ENCODE measurements around the gene OVOL1.

- TF ChIP-seq TAF1 (conservative IDR thresholded peaks at IDR 0.05) (no peak), CTCF (IDR thresholded peaks at IDR 0.05; ENCODE audit: low read depth, low read length, missing input control) (no peak), GABPA (IDR thresholded peaks at IDR 0.05 in 1 of 2, conservative IDR thresholded peaks at IDR 0.05 in 1 of 2) (no peak), MAX (IDR thresholded peaks at IDR 0.05) (no peak), RAD21 (IDR thresholded peaks at IDR 0.05) (no peak), ATF3 (IDR thresholded peaks at IDR 0.05) (no peak), YY1 (IDR thresholded peaks at IDR 0.05) (no peak), REST (IDR thresholded peaks at IDR 0.05) (no peak), HNF4G (IDR thresholded peaks at IDR 0.05) (no peak)
- TF ChIP-seq, protein P1, sequence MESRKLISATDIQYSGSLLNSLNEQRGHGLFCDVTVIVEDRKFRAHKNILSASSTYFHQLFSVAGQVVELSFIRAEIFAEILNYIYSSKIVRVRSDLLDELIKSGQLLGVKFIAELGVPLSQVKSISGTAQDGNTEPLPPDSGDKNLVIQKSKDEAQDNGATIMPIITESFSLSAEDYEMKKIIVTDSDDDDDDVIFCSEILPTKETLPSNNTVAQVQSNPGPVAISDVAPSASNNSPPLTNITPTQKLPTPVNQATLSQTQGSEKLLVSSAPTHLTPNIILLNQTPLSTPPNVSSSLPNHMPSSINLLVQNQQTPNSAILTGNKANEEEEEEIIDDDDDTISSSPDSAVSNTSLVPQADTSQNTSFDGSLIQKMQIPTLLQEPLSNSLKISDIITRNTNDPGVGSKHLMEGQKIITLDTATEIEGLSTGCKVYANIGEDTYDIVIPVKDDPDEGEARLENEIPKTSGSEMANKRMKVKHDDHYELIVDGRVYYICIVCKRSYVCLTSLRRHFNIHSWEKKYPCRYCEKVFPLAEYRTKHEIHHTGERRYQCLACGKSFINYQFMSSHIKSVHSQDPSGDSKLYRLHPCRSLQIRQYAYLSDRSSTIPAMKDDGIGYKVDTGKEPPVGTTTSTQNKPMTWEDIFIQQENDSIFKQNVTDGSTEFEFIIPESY (IDR thresholded peaks at IDR 0.05) = no peak
Measured at GRCh38 chr11:65770951-65771567, 15.8 kb upstream of the OVOL1 start.

All from liver (tissue), 3 donors.